H1 (cell line): Measurements from ENCODE around the gene ESR1. TPM values are rescaled to one million over a fixed set of nuclear protein-coding genes. Genes with fewer than 3 reads are reported as not detected.

Source experiments
- CTCF ChIA-PET: fragments of 300-600 bp; sonication (Branson Sonifier 250); formaldehyde crosslinking; loops from one replicate; lab custom pipeline; 2021; ENCODE audit not compliant: partially characterized antibody; lab: Charles Lee
- POLR2A ChIA-PET: fragments of 300-600 bp; sonication (Branson Sonifier 250); formaldehyde crosslinking; loops from one replicate; lab custom pipeline; 2021; ENCODE audit warnings: inconsistent platforms; ENCODE audit not compliant: partially characterized antibody; lab: Charles Lee
- DNase-seq, 2 experiments: peaks; one replicate each; pipeline versions ENCODE4 v3.0.0 to v3.0.0-alpha.2; 2010 to 2022; ENCODE audit warnings: low spot score in 2 of 2, low read depth in 1 of 2, mixed read lengths in 1 of 2
- FAIRE-seq: peaks from 2 replicates; lab custom pipeline; 2011; peaks lifted over from hg19 to GRCh38; lab: Jason Lieb, UNC
- H2AFZ ChIP-seq: 2 replicates; pipeline ENCODE4 v1.8.1; 2012; ENCODE audit warnings: low read length, inconsistent platforms
- H2AK5ac ChIP-seq: 2 replicates; pipeline ENCODE4 v1.6.1; 2013; ENCODE audit warnings: low read depth, low read length
- H2BK120ac ChIP-seq: replicated peaks from 2 replicates; pipeline ENCODE3; 2013; ENCODE audit warnings: low read depth, low read length, inconsistent platforms
- H2BK12ac ChIP-seq: 2 replicates; pipeline ENCODE4 v1.6.1; 2013; ENCODE audit warnings: low read depth, low read length
- H2BK15ac ChIP-seq: 2 replicates; pipeline ENCODE4 v1.6.1; 2013; ENCODE audit warnings: low read length
- H2BK20ac ChIP-seq: 2 replicates; pipeline ENCODE4 v1.6.1; 2013; ENCODE audit warnings: low read length
- H2BK5ac ChIP-seq: 2 replicates; pipeline ENCODE4 v1.6.1; 2013; ENCODE audit warnings: low read depth, low read length
- H3K14ac ChIP-seq: 2 replicates; pipeline ENCODE4 v1.6.1; 2013; ENCODE audit warnings: inconsistent platforms; ENCODE audit not compliant: insufficient read length
- H3K18ac ChIP-seq: 2 replicates; pipeline ENCODE4 v1.6.1; 2013; ENCODE audit warnings: low read length; ENCODE audit errors: extremely low read depth
- H3K23ac ChIP-seq: 2 replicates; pipeline ENCODE4 v1.6.1; 2013; ENCODE audit warnings: inconsistent platforms; ENCODE audit not compliant: insufficient read length
- H3K23me2 ChIP-seq: 2 replicates; pipeline ENCODE4 v1.6.1; 2013; ENCODE audit warnings: low read depth, low read length
- H3K27ac ChIP-seq: 2 replicates; pipeline ENCODE4 v1.6.1; 2011; ENCODE audit warnings: low read depth, low read length, inconsistent platforms
- H3K27me3 ChIP-seq, 4 experiments: replicated peaks in 1 of 4; 1 replicate in 1 of 4; 2 replicates in 3 of 4; pipeline versions ENCODE4 v1.6.1 to v1.8.1; 2011 to 2013; ENCODE audit warnings: low read length in 3 of 4, mild to moderate bottlenecking in 3 of 4, inconsistent platforms in 2 of 4, mixed read lengths in 2 of 4, moderate library complexity in 1 of 4; ENCODE audit not compliant: control insufficient read depth in 3 of 4, insufficient read depth in 3 of 4; ENCODE audit errors: extremely low read depth in 1 of 4
- H3K36me3 ChIP-seq, 4 experiments: 2 replicates each; pipeline versions ENCODE4 v1.6.1 to v1.8.1; 2011 to 2013; ENCODE audit warnings: mild to moderate bottlenecking in 4 of 4, low read length in 3 of 4, moderate library complexity in 2 of 4, control low read depth in 1 of 4, inconsistent platforms in 1 of 4; ENCODE audit not compliant: insufficient read depth in 4 of 4, control insufficient read depth in 2 of 4
- H3K4ac ChIP-seq: replicated peaks from 2 replicates; pipeline ENCODE3; 2013; ENCODE audit warnings: low read length, low read depth, mixed read lengths, inconsistent platforms; ENCODE audit not compliant: insufficient read length
- H3K4me1 ChIP-seq, 4 experiments: replicated peaks in 1 of 4; 1 replicate in 1 of 4; 2 replicates in 3 of 4; pipeline versions ENCODE4 v1.6.1 to v1.8.1; 2011 to 2013; ENCODE audit warnings: low read length in 3 of 4, inconsistent platforms in 2 of 4, mixed read lengths in 1 of 4; ENCODE audit not compliant: insufficient read depth in 4 of 4, control insufficient read depth in 3 of 4
- H3K4me2 ChIP-seq, 2 experiments: 2 replicates each; pipeline versions ENCODE4 v1.6.1 to v1.8.1; 2011 to 2013; ENCODE audit warnings: low read depth in 2 of 2, low read length in 2 of 2, control low read depth in 1 of 2, inconsistent platforms in 1 of 2, mild to moderate bottlenecking in 1 of 2; ENCODE audit not compliant: insufficient read depth in 1 of 2
- H3K4me3 ChIP-seq, 4 experiments: fragments of 200-600, 300-600 bp in 1 of 4; sonication (generic), shearing (Covaris generic), sonication (Bioruptor Twin) in 1 of 4; 2 replicates each; pipeline versions ENCODE4 v1.5.1 to v1.8.1; 2011 to 2016; ENCODE audit warnings: low read length in 4 of 4, low read depth in 3 of 4, control low read depth in 2 of 4, inconsistent platforms in 2 of 4, mild to moderate bottlenecking in 2 of 4, mixed read lengths in 1 of 4, moderate library complexity in 1 of 4; ENCODE audit not compliant: insufficient read depth in 2 of 4; ENCODE audit errors: extremely low read depth in 1 of 4
- H3K56ac ChIP-seq: replicated peaks from 2 replicates; pipeline ENCODE3; 2013; ENCODE audit warnings: low read depth, mild to moderate bottlenecking, mixed read lengths, low read length, inconsistent platforms; ENCODE audit not compliant: insufficient read length
- H3K79me1 ChIP-seq: 2 replicates; pipeline ENCODE4 v1.6.1; 2013; ENCODE audit warnings: low read depth, low read length, control low read depth
- H3K79me2 ChIP-seq, 2 experiments: 2 replicates each; pipeline versions ENCODE4 v1.6.1 to v1.8.1; 2012 to 2013; ENCODE audit warnings: low read length in 2 of 2, mild to moderate bottlenecking in 2 of 2, inconsistent platforms in 1 of 2; ENCODE audit not compliant: insufficient read depth in 2 of 2, control insufficient read depth in 1 of 2
- H3K9ac ChIP-seq, 4 experiments: replicated peaks in 1 of 4; 1 replicate in 1 of 4; 2 replicates in 3 of 4; pipeline versions ENCODE4 v1.6.1 to v1.8.1; 2011 to 2013; ENCODE audit warnings: low read depth in 3 of 4, low read length in 3 of 4, control low read depth in 2 of 4, mild to moderate bottlenecking in 2 of 4, moderate library complexity in 2 of 4, inconsistent platforms in 1 of 4; ENCODE audit errors: extremely low read depth in 1 of 4
- H3K9me3 ChIP-seq, 2 experiments: 2 replicates each; pipeline versions ENCODE4 v1.6.1 to v1.8.1; 2012 to 2013; ENCODE audit warnings: mild to moderate bottlenecking in 2 of 2, moderate library complexity in 2 of 2, control low read depth in 1 of 2, inconsistent platforms in 1 of 2, low read depth in 1 of 2, low read length in 1 of 2, mixed read lengths in 1 of 2; ENCODE audit not compliant: insufficient read depth in 2 of 2
- H4K20me1 ChIP-seq, 2 experiments: replicated peaks in 1 of 2; 2 replicates each; pipeline versions ENCODE3 to v1.8.1; 2011 to 2013; ENCODE audit warnings: inconsistent platforms in 2 of 2, low read length in 2 of 2, mild to moderate bottlenecking in 1 of 2; ENCODE audit not compliant: insufficient read depth in 2 of 2, control insufficient read depth in 1 of 2
- H4K5ac ChIP-seq: 2 replicates; pipeline ENCODE4 v1.6.1; 2013; ENCODE audit warnings: low read length, low read depth, mixed read lengths, inconsistent platforms; ENCODE audit not compliant: insufficient read length
- H4K8ac ChIP-seq: 2 replicates; pipeline ENCODE4 v1.8.0; 2013; ENCODE audit warnings: mild to moderate bottlenecking, moderate library complexity, low read length, inconsistent platforms; ENCODE audit not compliant: insufficient read depth; ENCODE audit errors: extremely low read depth
- H4K91ac ChIP-seq: replicated peaks from 2 replicates; pipeline ENCODE3; 2013; ENCODE audit warnings: low read length, mixed read lengths, inconsistent platforms; ENCODE audit not compliant: insufficient read length
- ASH2L ChIP-seq: fragments of 200-600, 300-600 bp; sonication (generic); IDR thresholded peaks from one replicate; pipeline ENCODE4 v1.7.1; 2017; ENCODE audit warnings: low read length
- ATF3 ChIP-seq: IDR thresholded peaks from 2 replicates; pipeline ENCODE4 v1.6.1; 2011; ENCODE audit warnings: low read depth, mild to moderate bottlenecking, low read length; ENCODE audit not compliant: insufficient read depth
- GABPA ChIP-seq: IDR thresholded peaks from 2 replicates; pipeline ENCODE4 v1.6.1; 2011; ENCODE audit warnings: mild to moderate bottlenecking, low read length, moderate library complexity, borderline replicate concordance; ENCODE audit not compliant: insufficient read depth
- GTF2F1 ChIP-seq: IDR thresholded peaks from 2 replicates; pipeline ENCODE4 v1.6.1; 2012; ENCODE audit warnings: low read depth, low read length, improper control_type of control experiment, borderline replicate concordance
- KDM1A ChIP-seq: fragments of 200-600, 300-600 bp; sonication (generic); IDR thresholded peaks from 2 replicates; pipeline ENCODE4 v1.7.1; 2016; ENCODE audit warnings: mild to moderate bottlenecking, low read length, borderline replicate concordance
- MAFK ChIP-seq: IDR thresholded peaks from 2 replicates; pipeline ENCODE4 v1.6.1; 2012; ENCODE audit warnings: low read depth, mild to moderate bottlenecking, improper control_type of control experiment, low read length
- RAD21 ChIP-seq, 2 experiments: IDR thresholded peaks in 1 of 2; conservative IDR thresholded peaks in 1 of 2; 2 replicates each; pipeline ENCODE4 v1.6.1; 2011; ENCODE audit warnings: low read depth in 2 of 2, low read length in 2 of 2, improper control_type of control experiment in 1 of 2, inconsistent platforms in 1 of 2, mild to moderate bottlenecking in 1 of 2, moderate library complexity in 1 of 2
- TBP ChIP-seq: IDR thresholded peaks from 2 replicates; pipeline ENCODE4 v1.6.1; 2011; ENCODE audit warnings: low read depth, low read length, improper control_type of control experiment
- YY1 ChIP-seq: IDR thresholded peaks from 2 replicates; pipeline ENCODE4 v1.6.1; 2011; ENCODE audit warnings: low read depth, mild to moderate bottlenecking, low read length
- WGBS, 2 experiments: shearing (Covaris generic) in 1 of 2; methylation state at CpG; one replicate each; pipeline versions ENCODE4 v1.1.6 to v1.1.7; 2013 to 2015; ENCODE audit warnings: low lambda C conversion rate in 2 of 2, mixed read lengths in 2 of 2, inconsistent platforms in 1 of 2, low coverage in 1 of 2, missing lambda C conversion rate in 1 of 2; ENCODE audit not compliant: insufficient replicate concordance in 2 of 2, insufficient coverage in 1 of 2, insufficient read length in 1 of 2; ENCODE audit errors: extremely low coverage in 1 of 2, missing lambda C conversion rate in 1 of 2; 5-methylcytosine and 5-hydroxymethylcytosine counted together
- polyA plus RNA-seq, 7 experiments: library from polyadenylated mRNA; depleted of rRNA in 3 of 7; stranded (reverse) in 5 of 7; unstranded in 2 of 7; fragments of >200 nt in 5 of 7; fragments of 200-250 nt in 2 of 7; gene quantifications; 1 replicate in 5 of 7; 2 replicates in 1 of 7; 4 replicates in 1 of 7; pipeline versions ENCODE4 v1.2.1 to v1.2.3, GENCODE V29; 2011 to 2013; ENCODE audit warnings: missing spikeins in 2 of 7, mixed read lengths in 2 of 7
- total RNA-seq: library from RNA; stranded (reverse); fragmentation: NEBNext Ultra II Directional; extraction: Animal tissue kit (Norgen Biotek cat#: 25700); gene quantifications from 2 replicates; pipeline ENCODE4 v1.2.1, GENCODE V29; 2021

ESR1 gene
- total and polyA plus RNA-seq, 2 of the 8 experiments (the other 6 are each of a cell fraction or from before 2014, with no cell fraction given), result 0.03 to 0.17 TPM

- Histone ChIP-seq H3K27ac (no peak overlapping the region), H3K27me3 (no peaks in the 10 kb centered on the region), H3K18ac (no peak overlapping the region), H3K14ac (no peak overlapping the region), H4K91ac (no peak overlapping the region), H3K4ac (no peak overlapping the region), H2AFZ (no peak overlapping the region), H3K23ac (no peak overlapping the region), H4K8ac (no peak overlapping the region; the same call in 1 of the 2 replicates), H3K4me3 (no peak overlapping the region), H2BK12ac (no peak overlapping the region), H2AK5ac (no peak overlapping the region), H3K9me3 (no peaks in the 10 kb centered on the region), H3K56ac (no peak overlapping the region), H2BK15ac (no peak overlapping the region), H3K79me1 (no peaks in the 10 kb centered on the region), H3K36me3 (no peaks in the 10 kb centered on the region), H4K5ac (no peak overlapping the region), H3K9ac (no peak overlapping the region), H3K79me2 (no peaks in the 10 kb centered on the region), H2BK120ac (no peak overlapping the region), H2BK20ac (no peak overlapping the region), H3K4me1 (peaks cover 0 to 3% (median 0%) of the 10 kb centered on the region in 4 experiments; a peak in 1 of 7 replicates), H3K23me2 (no peaks in the 10 kb centered on the region), H2BK5ac (no peak overlapping the region), H3K4me2 (no peak overlapping the region), H4K20me1 (no peaks in the 10 kb centered on the region)
- TF ChIP-seq GTF2F1, result no peak
- TF ChIP-seq YY1, result no peak
- TF ChIP-seq GABPA, result no peak
- no peak for TF ChIP-seq RAD21 (IDR thresholded peaks at IDR 0.05 in 1 of 2, conservative IDR thresholded peaks at IDR 0.05 in 1 of 2; ENCODE audit: low read depth in 2 of 2, low read length in 2 of 2)
- no peak for TF ChIP-seq TBP
- no peak for TF ChIP-seq ATF3
- TF ChIP-seq KDM1A, result no peak
- TF ChIP-seq ASH2L, result no peak
- TF ChIP-seq MAFK, result no peak
- 93% methylated on average over 14 of the region's 14 CpGs; no CpG with 5 or more reads in 1 of the 2 experiments for WGBS, 2 experiments
- FAIRE-seq, result no peak
- DNase-seq, result no peak
- ChIA-PET CTCF (interaction anchor here (0.7 to 5.2 kb wide), 6 partner anchors 14 to 333 kb away, joined by 3 to 29 read pairs (median 5); no protein-coding TSS in a partner anchor), POLR2A (no interaction called here)
Measured at GRCh38 chr6:152098683-152099082, 291.2 kb downstream of the ESR1 start.
